HG02642 (cell line): ENCODE measurements around the gene FER1L5.

Experiments used
- ATAC-seq: cut with Tn5 transposase; IDR thresholded peaks from one replicate; pipeline ENCODE4 v1.9.1; 2021; ENCODE audit warnings: mild to moderate bottlenecking; ENCODE audit not compliant: unreplicated experiment, poor library complexity

FER1L5 gene

DNA sequence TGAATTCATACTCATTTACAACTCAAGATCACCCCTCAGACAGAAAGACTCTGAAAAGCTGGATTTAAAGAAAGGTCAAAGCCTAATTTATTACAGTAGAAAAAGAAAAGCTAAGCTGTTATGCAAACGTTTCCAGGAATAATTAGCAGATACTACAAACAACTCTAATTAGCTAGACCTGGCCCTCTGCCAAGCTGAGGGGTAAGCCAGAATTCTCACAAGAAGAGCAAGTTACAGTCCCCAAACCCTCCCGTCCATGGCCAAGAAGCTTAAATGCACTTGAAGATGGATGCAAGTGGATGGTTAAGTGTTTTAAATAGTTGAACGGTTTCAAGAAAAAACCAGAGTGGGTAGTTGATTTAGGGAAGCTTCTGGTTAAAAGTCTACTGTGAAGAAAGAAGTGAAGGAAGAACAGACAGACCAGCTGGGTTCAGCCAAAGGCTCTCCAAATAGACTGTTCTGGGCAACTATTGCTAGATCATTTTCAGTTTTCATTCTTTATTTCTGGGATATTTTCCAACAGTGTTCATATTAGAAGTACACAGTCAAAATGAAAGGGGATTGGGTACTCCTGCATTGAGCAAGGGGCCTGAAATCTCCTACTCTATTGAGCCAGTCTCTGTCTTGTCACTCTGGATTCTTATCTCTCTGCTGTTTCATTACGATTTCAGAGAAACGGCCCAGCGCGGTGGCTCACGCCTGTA, 92.5 kb downstream of the FER1L5 start:
- ATAC-seq, result no peak

DNA sequence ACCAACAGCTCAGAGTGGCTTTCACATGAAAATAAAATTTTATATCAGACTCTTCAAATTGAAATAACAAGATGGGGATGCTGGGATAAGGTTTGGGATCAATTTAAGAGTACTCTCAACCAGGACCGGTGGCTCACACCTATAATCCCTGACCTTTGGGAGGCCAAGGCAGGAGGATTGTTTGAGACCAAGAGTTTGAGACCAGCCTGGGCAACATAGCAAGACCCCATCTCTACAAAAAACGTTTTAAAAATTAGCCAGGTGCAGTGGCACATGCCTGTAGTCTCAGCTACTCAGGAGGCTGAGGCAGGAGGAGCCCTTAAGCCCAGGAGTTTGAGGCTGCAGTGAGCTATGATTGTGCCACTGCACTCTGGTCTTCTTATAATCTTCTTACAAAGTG, 94.7 kb downstream of the FER1L5 start:
- ATAC-seq, result no peak

DNA sequence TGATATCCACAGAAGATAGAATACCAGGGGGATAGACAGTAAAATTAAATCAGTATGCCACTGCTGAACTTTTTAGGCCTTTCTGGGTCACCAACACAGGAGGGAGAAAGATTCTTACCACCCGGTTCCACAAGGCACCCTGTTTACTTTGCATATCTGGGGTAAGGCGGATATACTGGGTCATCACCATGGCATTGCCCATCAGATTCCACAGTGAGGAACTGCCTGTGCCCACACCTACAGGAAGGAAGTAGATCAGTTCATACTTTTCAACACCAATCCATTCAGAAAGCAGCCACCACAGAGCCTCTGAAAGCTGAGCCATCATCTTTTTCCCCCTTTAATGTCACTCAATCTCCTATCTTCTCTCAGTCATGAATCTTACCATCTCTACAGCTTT, 95.3 kb downstream of the FER1L5 start:
- ATAC-seq, result no peak

DNA sequence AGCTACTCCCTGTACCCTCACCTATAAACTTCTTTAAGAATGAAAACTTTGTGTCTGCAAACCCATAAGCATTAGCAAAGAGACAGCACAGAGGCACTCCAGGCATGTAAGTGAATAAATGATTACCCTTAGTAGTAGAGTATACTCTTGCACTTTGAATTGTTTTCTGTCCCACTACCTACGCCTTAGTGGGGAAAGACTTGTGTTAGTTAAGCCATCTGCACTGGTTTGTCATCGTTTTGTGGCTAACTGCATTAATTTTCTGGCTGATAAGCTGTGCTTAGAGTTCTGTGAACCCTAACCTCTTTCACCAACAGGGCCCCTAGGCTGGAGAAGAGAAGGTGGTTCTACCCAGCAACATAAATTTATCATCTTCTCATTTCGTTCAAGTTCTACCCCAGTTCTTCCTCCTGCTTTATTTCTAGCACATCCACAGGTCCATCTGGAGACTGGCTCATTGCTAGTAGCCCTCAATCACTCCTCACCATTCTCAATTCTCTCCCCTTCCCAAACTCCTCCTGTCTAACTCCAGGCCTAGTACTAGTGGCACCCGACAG, 96.6 kb downstream of the FER1L5 start:
- ATAC-seq, result no peak

DNA sequence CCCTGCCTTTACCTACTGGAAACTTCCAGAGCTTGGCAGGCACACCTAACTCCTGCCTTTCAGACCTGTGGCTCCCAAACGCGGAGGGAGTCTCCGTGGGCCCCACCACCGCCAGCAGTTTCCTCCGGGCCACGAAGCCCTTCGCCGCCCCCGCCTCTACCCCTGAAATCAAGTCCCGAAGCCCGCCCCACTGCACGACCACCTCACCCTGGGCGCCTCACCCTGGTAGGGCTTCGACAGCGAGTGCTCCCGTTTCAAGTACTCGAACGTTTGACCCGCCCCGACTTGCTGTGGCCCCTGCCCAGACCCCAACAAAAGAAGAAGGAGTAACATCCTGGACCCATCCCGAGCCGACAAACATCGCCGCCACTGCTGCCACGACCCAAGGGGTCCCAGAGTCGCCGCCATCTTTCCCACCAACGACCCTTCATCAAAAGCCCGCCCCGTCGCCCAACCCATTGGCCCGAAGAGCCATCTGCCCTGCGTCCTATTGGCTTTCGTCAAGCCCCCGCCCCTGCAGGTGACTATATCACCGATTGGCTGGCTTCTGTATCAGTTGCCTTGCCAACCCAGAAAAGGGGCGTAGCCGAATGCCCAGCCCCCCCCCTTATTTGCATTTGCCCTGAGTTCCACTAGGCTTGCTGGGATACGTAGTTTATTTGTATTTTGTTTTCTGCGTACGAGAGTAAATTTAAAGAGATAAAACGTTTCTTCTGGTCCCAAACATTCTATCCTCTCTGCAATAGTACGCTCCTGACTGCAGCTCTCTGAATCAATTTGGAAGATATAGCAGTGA, 97.3 kb downstream of the FER1L5 start, which contains the start of gene LMAN2L:
LMAN2L (minus strand) TSS at position 432 of the 796 bp plus-strand sequence; CDS start at position 408, 24 bp downstream.
- ATAC-seq, result peak; percentile 99

DNA sequence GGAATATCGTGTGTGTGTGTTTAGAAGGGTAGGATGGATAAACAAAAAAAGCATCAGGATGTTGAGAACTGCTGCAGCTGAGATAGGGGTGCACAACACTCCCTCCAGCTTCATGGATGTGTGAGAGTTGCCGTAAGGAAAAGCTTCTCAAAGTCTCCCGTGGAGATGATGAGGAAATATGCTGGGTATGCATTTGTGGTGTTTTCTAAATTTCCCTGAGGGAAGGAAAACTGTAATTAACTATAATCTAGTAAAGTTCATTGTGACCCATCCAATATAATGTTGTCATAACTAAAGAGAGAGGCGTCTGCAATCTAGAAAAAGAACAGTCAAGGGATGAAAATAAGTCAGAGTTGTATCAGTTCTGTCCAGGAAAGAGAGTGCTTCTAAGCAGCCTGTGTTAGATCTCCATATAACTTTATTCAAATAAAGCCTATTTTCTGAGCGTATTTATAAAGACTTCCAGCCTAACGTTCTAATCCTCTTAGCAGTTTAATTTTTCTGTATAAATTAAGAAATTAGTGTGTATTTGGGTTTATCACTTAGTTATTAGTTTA, 104.6 kb downstream of the FER1L5 start:
- ATAC-seq, result no peak

DNA sequence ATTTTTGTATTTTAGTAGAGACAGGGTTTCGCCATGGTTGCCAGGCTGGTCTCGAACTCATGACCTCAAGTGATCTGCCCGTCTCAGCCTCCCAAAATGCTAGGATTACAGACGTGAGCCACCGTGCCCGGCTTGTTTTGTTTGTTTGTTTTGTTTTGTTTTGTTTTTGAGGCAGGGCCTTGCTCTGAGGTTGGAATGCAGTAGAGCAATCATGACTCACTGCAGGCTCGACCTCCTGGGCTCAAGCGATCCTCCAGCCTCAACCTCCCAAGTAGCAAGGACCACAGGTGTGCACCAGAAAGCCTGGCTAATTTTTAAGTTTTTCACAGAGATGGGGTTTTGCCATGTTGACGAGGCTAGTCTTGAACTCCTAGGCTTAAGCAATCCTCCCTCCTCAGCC, 109.2 kb downstream of the FER1L5 start:
- ATAC-seq, result no peak

DNA sequence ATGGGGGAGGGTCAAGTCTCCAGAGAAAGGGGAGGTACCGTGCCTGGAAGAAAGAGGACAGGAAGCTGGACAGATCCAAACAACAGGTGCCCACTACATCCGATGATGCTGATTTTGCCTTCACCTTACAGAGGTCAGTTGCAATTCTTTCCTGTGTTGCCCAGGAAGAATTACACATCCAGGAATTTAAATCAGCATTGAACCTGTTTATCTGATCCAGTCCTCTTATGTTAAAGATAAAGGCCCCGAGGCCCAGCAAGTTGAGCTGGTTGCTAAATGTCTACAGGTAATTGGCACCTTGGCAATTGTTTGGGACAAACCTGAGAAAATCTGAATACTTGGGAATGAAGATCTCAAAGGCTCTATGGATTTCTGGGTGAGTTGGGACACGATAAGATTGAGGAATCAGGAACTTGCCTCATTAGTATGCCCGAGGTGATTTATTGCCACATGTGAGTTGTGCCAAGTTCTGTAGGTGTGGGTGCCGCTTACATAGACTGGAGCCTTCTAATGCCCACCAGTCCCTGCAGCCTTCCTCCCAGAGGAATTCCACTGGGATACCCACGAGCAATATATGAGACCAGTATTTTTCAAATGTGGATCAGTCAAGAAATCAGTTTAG, 111.2 kb downstream of the FER1L5 start:
- ATAC-seq, result no peak

DNA sequence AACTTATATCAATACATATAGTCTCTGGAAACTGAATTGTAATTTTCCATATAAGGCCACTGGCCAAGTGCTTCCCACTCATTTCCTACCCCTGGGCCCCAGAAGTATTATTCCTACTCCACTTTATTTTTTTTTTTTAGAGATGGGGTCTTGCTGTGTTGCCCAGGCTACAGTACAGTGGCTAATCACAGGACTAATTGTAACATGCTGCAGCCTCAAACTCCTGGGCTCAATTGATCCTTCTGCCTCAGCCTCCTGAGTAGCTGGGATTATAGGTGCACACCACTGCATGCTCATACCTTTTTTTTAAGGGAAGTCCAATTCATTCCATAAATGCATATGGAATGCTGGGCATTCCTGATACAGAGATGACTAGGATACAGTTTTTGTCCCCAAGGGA, 111.8 kb downstream of the FER1L5 start:
- no peak for ATAC-seq
